ENCODE data around the gene APLP2. TPM values are rescaled to one million over a fixed set of nuclear protein-coding genes. Genes with fewer than 3 reads are reported as not detected.

Gene APLP2
- total and polyA plus RNA-seq, 4 donors: 190 to 337 (median 233) TPM

DNA sequence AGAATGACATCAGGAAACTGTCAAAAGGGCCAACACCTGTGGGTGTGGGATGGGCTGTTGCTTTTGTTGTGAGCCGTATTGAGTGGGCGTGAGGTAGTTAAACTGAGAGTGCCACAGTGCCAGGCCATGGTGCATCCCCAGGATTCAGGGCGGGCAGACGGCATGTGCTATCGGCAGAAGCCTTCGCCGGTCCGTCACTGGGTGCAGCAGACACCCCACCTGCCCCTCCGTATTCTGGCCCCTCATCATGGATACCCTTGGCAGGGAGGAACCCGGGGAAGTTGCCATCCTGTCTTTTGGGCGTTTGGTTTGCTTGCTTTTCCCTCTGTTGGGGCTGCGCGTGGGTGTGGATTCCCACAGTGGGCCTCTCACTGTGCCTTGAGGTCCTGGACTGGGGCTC is 117.4 kb downstream of the APLP2 start:
- DNase-seq (ENCODE audit: low spot score): no peak
- H3K27ac ChIP-seq (ENCODE audit: low read depth in 1 of 2, low read length in 2 of 2): no peak overlapping the region
- no peak for TF ChIP-seq EGR1 (IDR thresholded peaks at IDR 0.05; ENCODE audit: low read depth in 2 of 2)
- TF ChIP-seq YY1 (IDR thresholded peaks at IDR 0.05): no peak
- TF ChIP-seq RXRA (IDR thresholded peaks at IDR 0.05): no peak
- TF ChIP-seq FOXA1 (IDR thresholded peaks at IDR 0.05): no peak
- TF ChIP-seq FOXA2 (IDR thresholded peaks at IDR 0.05): no peak
- TF ChIP-seq NR2F2 (IDR thresholded peaks at IDR 0.05): no peak
- H3K4me1 ChIP-seq (ENCODE audit: control insufficient read depth in 4 of 4, insufficient read depth in 4 of 4, low read length in 3 of 4): peaks cover 3 to 9% (median 4%) of the 10 kb centered on the region in 4 donors
- no peaks in the 10 kb centered on the region for H3K27me3 ChIP-seq (ENCODE audit: control insufficient read depth in 4 of 4, insufficient read depth in 4 of 4, low read length in 3 of 4)
- no peak overlapping the region for H3K9ac ChIP-seq (ENCODE audit: low read depth in 1 of 2, low read length in 2 of 2)
- 94% methylated on average over 13 of the region's 13 CpGs for WGBS
- no peak overlapping the region for H3K4me3 ChIP-seq (ENCODE audit: low read depth in 1 of 3, low read length in 3 of 3)
- H3K9me3 ChIP-seq (ENCODE audit: control insufficient read depth in 4 of 4, low read length in 3 of 4): no peaks in the 10 kb centered on the region
- no peaks in the 10 kb centered on the region for H3K36me3 ChIP-seq (ENCODE audit: control insufficient read depth in 4 of 4, insufficient read depth in 3 of 4, low read depth in 1 of 4, low read length in 3 of 4)

DNA sequence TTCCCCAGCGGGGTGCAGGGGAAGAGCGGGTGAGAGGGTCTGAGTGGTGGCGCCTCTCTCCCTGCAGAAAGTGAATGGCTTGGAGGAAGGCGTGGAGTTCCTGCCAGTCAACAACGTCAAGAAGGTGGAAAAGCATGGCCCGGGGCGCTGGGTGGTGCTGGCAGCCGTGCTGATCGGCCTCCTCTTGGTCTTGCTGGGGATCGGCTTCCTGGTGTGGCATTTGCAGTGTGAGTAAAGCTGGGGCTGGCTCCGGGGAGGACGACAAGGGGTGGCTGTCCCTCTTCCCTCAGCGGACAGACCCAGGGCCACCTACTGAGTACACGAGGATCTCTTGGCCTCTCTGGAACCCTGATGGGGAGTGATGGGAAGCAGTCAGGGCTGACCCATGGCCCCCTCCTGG is 118.4 kb downstream of the APLP2 start:
- peaks cover 0 to 13% (median 4%) of the 10 kb centered on the region in 4 donors for H3K4me1 ChIP-seq (ENCODE audit: control insufficient read depth in 4 of 4, insufficient read depth in 4 of 4, low read length in 3 of 4)
- TF ChIP-seq, protein P1, sequence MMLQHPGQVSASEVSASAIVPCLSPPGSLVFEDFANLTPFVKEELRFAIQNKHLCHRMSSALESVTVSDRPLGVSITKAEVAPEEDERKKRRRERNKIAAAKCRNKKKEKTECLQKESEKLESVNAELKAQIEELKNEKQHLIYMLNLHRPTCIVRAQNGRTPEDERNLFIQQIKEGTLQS (IDR thresholded peaks at IDR 0.05): no peak
- TF ChIP-seq TAF1 (conservative IDR thresholded peaks at IDR 0.05) (no peak), NR2F2 (IDR thresholded peaks at IDR 0.05) (no peak), FOXA2 (IDR thresholded peaks at IDR 0.05) (no peak)
- TF ChIP-seq, protein P2, sequence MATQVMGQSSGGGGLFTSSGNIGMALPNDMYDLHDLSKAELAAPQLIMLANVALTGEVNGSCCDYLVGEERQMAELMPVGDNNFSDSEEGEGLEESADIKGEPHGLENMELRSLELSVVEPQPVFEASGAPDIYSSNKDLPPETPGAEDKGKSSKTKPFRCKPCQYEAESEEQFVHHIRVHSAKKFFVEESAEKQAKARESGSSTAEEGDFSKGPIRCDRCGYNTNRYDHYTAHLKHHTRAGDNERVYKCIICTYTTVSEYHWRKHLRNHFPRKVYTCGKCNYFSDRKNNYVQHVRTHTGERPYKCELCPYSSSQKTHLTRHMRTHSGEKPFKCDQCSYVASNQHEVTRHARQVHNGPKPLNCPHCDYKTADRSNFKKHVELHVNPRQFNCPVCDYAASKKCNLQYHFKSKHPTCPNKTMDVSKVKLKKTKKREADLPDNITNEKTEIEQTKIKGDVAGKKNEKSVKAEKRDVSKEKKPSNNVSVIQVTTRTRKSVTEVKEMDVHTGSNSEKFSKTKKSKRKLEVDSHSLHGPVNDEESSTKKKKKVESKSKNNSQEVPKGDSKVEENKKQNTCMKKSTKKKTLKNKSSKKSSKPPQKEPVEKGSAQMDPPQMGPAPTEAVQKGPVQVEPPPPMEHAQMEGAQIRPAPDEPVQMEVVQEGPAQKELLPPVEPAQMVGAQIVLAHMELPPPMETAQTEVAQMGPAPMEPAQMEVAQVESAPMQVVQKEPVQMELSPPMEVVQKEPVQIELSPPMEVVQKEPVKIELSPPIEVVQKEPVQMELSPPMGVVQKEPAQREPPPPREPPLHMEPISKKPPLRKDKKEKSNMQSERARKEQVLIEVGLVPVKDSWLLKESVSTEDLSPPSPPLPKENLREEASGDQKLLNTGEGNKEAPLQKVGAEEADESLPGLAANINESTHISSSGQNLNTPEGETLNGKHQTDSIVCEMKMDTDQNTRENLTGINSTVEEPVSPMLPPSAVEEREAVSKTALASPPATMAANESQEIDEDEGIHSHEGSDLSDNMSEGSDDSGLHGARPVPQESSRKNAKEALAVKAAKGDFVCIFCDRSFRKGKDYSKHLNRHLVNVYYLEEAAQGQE (IDR thresholded peaks at IDR 0.05): no peak
- no peak overlapping the region for H3K9ac ChIP-seq (ENCODE audit: low read depth in 1 of 2, low read length in 2 of 2)
- DNase-seq (ENCODE audit: low spot score): no peak
- no peak overlapping the region for H3K4me3 ChIP-seq (ENCODE audit: low read depth in 1 of 3, low read length in 3 of 3)
- H3K27me3 ChIP-seq (ENCODE audit: control insufficient read depth in 4 of 4, insufficient read depth in 4 of 4, low read length in 3 of 4): no peaks in the 10 kb centered on the region
- no peaks in the 10 kb centered on the region for H3K36me3 ChIP-seq (ENCODE audit: control insufficient read depth in 4 of 4, insufficient read depth in 3 of 4, low read depth in 1 of 4, low read length in 3 of 4)
- H3K27ac ChIP-seq (ENCODE audit: low read depth in 1 of 2, low read length in 2 of 2): no peak overlapping the region
- 95% methylated on average over 14 of the region's 14 CpGs for WGBS
- no peaks in the 10 kb centered on the region for H3K9me3 ChIP-seq (ENCODE audit: control insufficient read depth in 4 of 4, low read length in 3 of 4)

DNA sequence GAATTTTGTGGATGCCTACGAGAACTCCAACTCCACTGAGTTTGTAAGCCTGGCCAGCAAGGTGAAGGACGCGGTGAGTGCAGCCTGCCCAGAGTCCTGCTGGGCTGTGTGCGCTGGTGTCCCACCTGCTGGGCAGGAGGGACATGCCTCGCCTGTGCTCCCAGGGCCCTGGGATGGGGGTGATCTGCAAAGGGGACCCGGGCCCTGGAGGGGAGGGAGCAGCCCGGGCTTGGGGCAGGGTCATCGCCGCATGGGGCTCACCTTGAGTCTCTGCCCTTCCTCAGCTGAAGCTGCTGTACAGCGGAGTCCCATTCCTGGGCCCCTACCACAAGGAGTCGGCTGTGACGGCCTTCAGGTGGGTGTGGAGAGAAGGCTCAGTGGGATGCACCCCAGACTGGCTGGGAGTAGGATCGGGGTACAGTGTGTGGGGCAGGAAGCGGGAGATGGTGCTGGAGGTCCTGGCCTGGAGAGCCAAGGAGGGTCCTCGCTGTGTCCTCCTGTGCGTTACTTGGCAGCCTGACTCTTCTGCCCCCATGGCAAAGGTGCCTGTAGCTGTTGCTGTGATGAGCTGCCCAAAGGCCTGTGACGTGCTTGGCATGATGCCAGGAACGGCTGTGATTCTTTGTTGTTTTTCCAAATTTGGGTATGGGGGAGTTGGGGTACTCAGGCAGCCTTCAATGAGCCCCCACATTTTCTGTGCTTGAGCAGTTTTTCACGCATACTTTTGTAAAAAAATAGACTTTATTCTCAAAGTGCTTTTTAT is 119.1 kb downstream of the APLP2 start:
- no peak for DNase-seq (ENCODE audit: low spot score)
- Histone ChIP-seq H3K4me1 (ENCODE audit: control insufficient read depth in 4 of 4, insufficient read depth in 4 of 4, low read length in 3 of 4) (peaks cover 0 to 15% (median 7%) of the 10 kb centered on the region in 4 donors), H3K4me3 (ENCODE audit: low read depth in 1 of 3, low read length in 3 of 3) (no peak overlapping the region), H3K9ac (ENCODE audit: low read depth in 1 of 2, low read length in 2 of 2) (no peak overlapping the region), H3K27ac (ENCODE audit: low read depth in 1 of 2, low read length in 2 of 2) (no peak overlapping the region), H3K36me3 (ENCODE audit: control insufficient read depth in 4 of 4, insufficient read depth in 3 of 4, low read depth in 1 of 4, low read length in 3 of 4) (no peaks in the 10 kb centered on the region), H3K9me3 (ENCODE audit: control insufficient read depth in 4 of 4, low read length in 3 of 4) (no peaks in the 10 kb centered on the region), H3K27me3 (ENCODE audit: control insufficient read depth in 4 of 4, insufficient read depth in 4 of 4, low read length in 3 of 4) (no peaks in the 10 kb centered on the region)
- 84% methylated on average over 19 of the region's 19 CpGs for WGBS
- TF ChIP-seq FOXA1 (IDR thresholded peaks at IDR 0.05) (no peak), RXRA (IDR thresholded peaks at IDR 0.05) (no peak)
